HG03442 (cell line): ENCODE measurements around the gene CC2D1A.
"Not testable (repeated sequence)": the region's sequence is repeated elsewhere in the genome, so short reads cannot be mapped to it uniquely, and the experiment has no call there.

Experiments
- ATAC-seq: cut with Tn5 transposase; IDR thresholded peaks from one replicate; pipeline ENCODE4 v1.9.1; 2021; ENCODE audit warnings: mild to moderate bottlenecking, moderate library complexity; ENCODE audit not compliant: unreplicated experiment

Gene CC2D1A

DNA sequence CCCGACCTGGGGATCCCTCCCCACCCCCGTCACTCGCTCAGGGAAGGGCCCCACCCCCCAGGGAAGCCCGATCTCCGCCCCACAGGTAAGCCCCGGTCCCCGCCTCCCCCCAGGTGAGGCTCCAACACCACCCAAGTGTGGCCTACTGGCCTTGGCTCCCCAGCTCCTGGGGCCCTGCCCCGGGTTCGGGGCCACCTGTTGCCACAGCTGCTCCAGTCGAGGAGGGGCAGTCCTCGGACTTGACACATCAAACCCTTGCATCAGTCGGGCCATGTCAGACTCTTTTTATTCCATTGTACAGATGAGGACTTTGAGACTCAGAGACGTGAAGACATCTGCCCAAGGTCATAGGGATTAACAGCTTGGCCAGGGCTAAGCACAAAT, 512 bp downstream of the CC2D1A start:
- peak; percentile 9 for ATAC-seq

DNA sequence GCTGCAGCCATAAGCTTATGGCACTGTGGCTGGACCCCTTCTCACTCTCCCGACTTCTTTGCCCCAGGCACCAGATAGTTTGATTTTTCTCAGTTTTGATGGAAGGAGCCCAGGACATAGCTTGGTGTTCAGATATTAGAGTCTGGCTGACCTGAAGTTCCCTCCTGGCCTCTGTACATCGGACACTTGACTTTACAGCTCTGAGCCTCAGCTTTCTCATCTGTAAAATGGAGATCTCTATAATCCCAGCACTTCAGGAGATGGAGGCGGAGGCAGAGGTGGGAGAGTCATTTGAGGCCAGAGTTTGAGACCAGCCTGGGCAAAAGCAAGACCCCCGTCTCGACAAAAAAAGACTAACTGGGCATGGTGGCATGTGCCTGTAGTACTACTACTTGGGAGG, 909 bp downstream of the CC2D1A start:
- ATAC-seq: no peak

DNA sequence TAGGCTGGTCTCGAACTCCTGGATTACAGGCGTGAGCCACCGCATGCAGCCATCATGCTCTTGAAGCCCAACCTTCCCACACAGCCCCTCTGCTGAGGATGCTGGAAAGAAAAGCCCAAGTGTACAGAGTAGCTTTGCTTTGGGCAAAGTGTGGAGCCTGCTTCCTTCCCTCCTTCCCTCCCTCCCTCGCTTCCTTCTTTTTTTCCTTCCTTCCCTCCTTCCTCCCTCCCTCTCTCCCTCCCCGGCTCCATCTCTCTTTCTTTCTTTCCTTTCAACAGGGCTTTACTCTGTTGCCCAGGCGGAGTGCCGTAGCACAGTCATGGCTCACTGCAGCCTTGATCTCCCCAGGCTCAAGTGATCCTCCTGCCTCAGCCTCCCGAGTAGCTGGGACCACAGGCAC, 2.7 kb downstream of the CC2D1A start:
- no peak for ATAC-seq

DNA sequence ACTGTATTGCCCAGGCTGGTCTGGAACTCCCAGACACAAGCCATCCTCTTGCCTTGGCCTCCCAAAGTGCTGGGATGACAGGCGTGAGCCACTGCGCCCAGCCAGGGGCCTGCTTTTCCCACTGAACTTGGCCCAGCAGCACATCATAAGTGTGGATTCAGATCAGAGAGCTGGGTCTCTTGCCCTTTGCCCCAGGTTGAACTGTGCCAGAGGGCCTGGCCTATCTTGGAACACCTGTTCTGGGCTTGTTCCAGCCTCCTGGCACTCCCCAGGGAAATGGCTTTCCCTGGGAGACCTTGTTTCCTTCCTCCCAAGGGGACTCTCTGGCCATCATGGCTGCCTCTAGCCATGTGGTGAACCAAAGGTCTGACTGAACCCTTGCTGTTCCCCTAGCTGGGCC, 3.4 kb downstream of the CC2D1A start:
- no peak for ATAC-seq

DNA sequence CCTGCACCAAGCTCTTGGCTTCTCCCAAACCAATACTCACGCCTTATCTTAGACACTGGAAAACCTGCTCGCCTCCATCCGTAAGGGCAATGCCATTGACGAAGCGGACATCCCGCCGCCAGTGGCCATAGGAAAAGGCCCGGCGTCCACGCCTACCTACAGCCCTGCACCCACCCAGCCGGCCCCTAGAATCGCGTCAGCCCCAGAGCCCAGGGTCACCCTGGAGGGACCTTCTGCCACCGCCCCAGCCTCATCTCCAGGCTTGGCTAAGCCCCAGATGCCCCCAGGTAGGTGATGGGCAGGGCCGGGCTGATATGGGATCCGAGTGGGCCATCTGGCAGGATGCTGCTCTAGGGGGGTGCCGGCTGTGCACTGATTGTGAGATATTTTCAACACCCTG, 7.4 kb downstream of the CC2D1A start:
- no peak for ATAC-seq

DNA sequence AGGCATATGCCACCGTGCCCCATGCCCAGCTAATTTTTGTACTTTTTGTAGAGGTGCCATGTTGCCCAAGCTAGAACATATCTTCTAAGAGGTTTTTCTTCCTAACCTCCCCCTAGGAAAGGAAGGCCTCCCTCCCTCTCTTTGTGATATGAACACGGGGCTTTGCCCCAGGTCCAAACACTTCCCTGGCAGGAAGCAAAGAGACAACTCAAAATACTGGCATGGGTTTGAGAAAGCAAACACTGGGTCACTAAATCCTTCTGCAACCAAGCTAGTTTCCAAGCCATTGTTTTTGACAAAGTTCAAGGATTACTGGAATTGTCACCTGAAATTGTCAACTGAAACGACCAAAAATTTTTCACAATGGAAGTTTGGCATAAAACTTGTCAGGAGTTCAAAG, 8.8 kb downstream of the CC2D1A start:
- ATAC-seq: no peak

DNA sequence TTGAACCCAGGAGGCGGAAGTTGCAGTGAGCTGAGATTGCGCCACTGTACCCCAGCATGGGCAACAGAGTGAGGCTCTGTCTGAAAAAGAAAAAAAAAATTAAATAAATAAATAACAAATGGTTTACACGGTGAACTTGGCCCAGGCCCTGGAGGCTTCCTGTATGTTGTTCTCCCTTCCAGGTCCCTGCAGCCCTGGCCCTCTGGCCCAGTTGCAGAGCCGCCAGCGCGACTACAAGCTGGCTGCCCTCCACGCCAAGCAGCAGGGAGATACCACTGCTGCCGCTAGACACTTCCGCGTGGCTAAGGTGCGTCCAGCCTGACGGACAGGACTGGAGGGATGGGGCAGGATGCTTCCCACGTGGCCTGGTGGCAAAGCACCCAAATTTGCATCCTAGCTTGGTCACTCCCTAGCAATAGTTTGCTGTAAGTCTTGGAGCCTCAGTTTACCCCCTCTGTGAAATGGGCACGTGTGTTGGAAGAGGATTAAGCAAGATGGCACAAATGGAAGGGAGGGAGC, 11.9 kb downstream of the CC2D1A start:
- ATAC-seq: no peak

DNA sequence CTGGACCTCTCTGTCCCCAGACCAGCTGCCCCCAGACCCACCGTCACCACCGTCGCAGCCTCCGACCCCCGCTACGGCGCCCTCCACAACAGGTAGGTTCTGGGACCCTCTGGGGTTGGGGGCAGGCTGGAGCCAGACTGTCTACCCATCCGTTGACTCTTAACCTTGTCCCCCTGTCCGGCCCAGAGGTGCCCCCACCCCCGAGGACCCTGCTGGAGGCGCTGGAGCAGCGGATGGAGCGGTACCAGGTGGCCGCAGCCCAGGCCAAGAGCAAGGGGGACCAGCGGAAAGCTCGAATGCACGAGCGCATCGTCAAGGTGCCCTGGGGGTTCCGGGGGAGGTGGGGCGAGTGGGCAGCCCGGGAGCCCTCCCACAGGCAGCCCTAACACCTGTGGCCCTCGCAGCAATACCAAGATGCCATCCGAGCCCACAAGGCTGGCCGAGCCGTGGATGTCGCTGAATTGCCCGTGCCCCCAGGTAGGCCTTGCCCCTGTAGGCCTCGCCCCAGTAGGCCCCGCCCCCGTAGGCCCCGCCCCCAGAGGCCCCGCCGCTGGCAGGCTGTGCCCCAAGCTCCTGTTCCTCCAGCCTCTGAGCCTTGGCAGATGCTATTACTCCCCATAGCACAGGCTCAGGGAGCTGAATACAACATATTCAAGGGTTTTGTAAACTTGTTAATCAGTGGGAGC, 12.9 kb downstream of the CC2D1A start:
- no peak for ATAC-seq

DNA sequence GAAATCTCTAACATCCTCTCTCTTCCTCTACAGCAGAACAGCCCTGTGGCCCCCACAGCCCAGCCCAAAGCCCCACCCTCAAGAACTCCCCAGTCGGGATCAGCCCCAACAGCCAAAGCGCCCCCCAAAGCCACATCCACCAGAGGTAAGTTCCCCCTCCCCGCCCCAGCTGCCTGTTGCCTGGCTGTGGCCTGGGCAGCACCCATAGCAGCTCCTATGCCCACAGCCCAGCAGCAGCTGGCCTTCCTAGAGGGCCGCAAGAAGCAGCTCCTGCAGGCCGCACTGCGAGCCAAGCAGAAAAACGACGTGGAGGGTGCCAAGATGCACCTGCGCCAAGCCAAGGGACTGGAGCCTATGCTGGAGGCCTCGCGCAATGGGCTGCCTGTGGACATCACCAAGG, 14.5 kb downstream of the CC2D1A start:
- ATAC-seq: no peak

DNA sequence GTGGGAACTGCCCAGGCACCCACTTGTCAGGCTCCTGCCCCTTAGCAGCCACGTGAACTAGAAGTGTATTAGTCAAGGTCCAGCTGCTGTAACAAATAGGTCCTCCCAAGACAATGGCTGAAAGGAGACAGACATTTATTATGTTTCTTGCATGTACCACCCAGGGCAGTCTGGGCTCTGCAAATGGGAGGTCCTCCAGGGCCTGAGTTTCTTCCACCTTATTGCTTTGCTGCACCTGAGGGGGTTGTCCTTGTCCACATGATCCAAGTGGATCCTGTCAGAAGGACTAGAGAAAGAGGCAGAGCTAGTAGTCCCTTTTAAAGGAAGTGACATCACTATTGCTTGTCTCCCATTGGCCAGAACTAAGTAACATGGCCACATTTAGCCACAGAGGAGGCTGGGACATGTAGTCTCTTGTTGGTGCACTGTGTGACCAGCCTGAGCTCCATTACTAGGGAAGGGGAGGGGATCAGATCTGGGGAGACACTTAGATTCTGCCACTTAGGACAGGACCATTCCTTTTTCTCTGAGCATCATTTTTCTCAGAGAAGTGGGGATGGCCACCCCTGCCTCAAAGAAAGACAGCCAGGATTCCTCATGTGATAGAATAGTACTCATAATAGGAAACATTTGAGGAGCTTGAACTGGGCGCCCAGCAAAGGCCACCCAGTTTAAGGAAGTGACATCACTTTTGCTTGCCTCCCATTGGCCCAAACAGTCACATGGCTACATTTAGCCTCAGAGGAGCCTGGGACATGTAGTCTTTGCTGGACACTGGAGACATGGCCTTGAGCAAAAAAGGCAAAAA, 15.1 kb downstream of the CC2D1A start:
- no peak for ATAC-seq

DNA sequence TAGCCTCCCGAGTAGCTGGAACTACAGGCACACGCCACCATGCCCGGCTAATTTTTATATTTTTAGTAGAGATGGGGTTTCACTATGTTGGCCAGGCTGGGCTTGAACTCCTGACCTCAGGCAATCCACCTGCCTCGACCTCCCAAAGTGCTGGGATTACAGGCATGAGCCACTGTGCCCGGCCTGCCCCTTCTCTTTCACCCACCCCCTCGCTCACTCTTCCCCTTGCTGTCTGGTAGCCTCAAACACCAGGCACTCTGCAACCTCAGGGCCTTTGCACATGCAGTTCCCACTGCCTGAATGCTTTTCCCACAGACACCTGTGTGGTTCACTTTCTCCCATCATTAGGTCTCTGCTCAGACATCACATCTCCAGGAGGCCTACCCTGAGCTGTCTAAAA, 16.1 kb downstream of the CC2D1A start:
- not testable (repeated sequence) for ATAC-seq

DNA sequence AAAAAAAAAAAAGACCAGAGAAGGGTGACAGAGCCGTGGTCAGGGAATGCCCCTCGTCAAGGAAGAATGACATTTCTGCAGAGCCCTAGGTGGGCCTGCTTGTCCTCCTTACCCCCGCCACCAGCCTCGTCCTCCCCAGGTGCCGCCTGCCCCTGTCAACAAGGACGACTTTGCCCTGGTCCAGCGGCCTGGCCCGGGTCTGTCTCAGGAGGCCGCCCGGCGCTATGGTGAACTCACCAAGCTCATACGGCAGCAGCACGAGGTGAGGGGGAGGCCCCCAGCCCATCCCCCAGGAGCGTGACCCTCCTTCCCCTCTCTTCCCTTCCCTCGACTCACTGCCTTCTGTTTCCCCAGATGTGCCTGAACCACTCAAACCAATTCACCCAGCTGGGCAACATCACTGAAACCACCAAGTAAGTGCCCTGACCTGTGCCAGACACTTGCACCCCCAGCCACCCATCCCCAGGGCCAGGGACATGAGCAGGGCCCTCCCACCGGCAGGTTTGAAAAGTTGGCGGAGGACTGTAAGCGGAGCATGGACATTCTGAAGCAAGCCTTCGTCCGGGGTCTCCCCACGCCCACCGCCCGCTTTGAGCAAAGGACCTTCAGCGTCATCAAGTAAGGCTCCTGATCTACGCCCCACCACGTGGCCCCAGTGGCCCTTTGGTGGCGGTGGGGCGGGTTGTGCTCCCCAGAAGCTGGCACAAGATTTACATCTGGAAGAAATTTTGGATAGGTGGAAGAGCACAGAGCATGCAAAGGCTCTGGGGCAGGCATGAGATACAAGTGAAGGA, 17.4 kb downstream of the CC2D1A start:
- ATAC-seq: no peak

DNA sequence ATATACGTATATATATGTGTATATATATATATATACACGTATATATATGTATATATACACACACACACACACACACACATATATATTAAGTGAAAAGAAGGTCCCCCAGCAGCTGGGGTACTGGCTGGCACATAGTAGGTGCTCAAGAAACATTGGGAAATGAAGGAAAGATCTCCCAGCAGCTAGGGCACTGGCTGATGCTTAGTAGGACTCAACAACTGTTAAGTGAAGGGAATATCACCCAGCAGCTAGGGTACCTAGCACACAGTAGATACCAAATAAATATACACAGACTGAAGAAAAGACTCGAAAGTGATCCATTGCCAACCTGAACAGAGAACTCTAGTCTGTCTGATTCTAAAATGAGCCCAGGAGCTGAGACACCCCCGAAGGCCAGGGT, 20.0 kb downstream of the CC2D1A start:
- ATAC-seq: no peak

DNA sequence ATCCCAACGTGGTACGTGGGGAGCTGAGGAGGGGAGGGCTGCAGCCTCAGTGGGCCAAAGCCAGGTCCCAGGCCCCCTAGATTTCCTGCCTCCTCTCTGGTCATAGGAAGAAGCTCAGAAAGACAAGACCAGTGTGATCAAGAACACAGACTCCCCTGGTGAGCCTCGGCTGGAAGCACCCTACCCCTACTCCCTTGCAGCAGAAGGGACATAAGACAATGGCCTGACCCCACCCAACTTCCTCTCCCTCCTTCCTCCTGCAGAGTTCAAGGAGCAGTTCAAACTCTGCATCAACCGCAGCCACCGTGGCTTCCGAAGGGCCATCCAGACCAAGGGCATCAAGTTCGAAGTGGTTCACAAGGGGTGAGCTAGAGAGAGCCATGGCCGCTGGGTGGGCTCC, 20.7 kb downstream of the CC2D1A start:
- no peak for ATAC-seq

DNA sequence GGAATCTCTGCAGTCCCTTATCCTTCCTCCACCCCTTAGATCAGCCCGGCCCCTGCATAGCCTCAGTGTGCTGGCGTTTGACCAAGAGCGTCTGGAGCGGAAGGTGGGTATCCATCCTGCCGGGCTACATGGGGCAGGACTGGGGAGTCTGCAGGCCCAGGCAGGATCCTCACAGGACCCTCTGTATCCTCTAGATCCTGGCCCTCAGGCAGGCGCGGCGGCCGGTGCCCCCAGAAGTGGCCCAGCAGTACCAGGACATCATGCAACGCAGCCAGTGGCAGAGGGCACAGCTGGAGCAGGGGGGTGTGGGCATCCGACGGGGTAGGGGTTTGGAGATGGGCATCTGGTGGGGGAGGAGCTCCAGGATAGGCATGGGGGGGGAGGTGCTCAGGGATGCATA, 23.3 kb downstream of the CC2D1A start:
- ATAC-seq: no peak

DNA sequence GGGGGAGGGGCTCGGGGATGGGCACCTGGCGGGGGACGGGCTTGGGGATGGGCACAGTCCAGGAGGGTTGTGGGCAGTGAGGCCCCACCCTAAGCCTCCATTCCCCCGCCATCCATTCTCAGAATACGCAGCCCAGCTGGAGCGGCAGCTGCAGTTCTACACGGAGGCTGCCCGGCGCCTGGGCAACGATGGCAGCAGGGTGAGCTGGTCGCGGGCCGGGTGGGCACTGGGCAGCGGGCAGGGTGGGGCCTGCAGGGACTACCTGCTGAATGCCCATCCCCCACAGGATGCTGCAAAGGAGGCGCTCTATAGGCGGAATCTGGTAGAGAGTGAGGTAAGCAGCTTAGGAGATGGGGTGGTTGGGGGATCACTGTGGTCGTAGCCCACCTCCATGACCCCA, 24.0 kb downstream of the CC2D1A start:
- no peak for ATAC-seq

DNA sequence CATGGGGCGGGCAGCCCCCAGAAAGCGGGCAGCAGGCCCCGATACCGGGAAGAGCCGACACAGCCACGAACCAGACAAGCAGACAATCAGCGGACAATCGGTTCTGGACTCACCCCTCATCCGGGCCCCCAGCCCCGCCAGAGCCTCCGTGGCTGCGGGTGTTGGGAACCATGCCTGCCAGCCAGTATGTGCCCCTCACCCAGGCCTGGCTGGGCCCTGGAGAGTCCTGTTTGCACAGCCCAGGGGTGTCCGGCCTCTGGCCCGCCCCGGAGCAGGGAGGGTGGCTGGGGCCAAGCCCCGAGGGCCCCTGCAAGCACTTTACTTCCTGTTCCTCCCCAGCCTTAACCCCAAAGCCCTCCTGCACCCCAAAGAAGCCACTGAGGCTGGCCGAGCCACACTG, 24.4 kb downstream of the CC2D1A start:
- no peak for ATAC-seq

DNA sequence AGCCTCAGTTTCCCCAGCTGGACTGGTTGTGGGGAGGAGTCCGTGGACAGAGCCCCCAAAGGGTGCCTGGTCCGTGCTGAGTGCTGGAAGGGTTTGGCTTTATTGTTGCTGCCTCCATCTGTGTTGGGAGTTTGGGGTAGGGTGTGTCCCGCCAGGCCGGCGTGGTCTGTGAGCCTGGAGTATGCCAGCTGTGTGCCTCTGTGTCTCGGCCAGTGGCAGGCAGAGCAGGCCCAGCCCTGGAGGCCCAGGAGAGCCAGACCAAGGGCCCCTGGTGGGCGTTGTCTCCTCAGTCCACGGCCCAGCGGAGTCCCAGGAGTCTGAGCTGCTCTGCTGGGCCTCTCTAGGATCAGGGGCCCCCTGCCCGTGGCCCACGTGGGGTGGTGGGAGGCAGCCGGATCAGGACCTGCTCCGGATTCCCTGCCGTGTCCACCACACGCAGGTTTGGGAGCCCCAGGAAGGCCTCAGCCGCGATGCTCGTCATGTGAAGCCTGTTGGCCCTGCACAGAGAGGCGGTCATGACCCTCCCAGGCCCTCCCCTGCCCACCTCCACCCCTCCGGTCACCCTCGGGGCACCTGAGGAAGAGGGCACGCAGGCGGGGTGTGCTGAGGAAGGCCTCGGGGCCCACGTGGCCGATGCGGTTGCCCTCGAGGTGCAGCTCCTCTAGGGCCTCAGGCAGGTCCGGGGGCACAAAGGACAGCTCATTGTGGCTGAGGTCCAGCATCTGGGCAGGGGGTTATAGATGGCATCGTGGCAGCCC, 25.6 kb downstream of the CC2D1A start:
- ATAC-seq: no peak

DNA sequence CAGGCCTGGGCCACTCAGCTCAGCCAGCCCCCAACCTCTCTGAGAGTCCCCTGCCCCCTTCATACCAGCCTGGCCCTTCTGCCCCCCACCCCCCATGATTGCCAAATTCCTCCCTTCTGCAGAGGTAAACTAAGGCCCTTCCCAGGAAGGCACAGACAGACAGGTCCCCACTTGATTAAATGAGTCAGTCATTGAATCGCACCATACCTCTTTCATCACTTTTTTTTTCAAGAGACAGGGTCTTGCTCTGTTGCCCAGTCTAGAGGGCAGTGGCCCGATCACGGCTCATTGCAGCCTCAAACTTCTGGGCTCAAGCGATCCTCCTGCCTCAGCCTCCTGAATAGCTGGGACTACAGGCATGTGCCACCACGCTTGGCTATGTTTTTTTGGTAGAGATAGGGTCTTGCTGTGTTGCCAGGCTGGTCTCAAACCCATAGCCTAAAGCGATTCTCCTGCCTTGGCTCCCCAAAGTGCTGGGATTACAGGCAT, 26.2 kb downstream of the CC2D1A start:
- ATAC-seq: no peak

DNA sequence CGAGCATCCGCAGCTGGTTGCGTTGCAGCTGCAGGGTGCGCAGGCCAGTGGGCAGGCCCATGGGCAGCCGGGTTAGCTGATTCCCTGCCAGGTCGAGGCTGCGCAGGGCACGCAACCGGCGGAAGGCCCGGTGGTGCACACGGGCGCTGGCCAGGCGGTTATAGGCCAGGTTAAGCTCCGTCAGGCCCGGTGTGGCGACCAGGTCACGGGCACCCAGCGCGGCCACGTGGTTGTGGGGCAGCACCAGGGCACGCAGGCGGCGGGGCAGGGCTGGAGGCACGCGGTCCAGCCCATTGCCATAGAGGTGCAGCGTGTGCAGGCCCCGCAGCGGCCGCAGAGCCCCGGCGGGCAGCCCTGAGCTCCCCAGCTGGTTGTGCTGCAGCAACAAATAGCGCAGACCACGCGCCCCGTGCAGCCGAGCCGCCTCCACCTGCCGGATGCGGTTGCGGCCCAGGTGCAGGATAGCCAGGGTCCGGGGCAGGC, 27.0 kb downstream of the CC2D1A start:
- ATAC-seq: no peak

DNA sequence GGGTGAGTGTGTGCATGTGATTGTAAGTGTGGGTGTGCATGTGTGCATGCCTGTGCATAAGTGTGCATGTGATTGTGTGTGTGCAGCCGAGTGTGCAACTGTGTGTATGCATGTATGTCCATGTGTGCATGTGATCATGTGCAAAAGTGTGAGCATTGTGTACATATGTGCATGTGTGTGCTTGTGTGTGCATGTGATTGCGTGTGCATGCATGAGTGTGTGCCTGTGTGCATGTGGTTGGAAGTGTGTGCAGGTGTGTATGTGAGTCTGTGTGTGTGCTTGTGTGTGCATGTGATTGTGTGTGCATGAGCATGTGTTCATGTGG, 28.7 kb downstream of the CC2D1A start:
- ATAC-seq: no peak
